NCI-H2227 treated with DMSO at 0.1 percent for 48 hours (cell line): ENCODE results near the gene RCOR3.
"Not testable (repeated sequence)": the region's sequence is repeated elsewhere in the genome, so short reads cannot be mapped to it uniquely, and the experiment has no call there.

ENCODE experiments used
- DNase-seq: peaks from one replicate; lab custom pipeline; 2025; lab: John Stamatoyannopoulos, UW

RCOR3 gene

DNA sequence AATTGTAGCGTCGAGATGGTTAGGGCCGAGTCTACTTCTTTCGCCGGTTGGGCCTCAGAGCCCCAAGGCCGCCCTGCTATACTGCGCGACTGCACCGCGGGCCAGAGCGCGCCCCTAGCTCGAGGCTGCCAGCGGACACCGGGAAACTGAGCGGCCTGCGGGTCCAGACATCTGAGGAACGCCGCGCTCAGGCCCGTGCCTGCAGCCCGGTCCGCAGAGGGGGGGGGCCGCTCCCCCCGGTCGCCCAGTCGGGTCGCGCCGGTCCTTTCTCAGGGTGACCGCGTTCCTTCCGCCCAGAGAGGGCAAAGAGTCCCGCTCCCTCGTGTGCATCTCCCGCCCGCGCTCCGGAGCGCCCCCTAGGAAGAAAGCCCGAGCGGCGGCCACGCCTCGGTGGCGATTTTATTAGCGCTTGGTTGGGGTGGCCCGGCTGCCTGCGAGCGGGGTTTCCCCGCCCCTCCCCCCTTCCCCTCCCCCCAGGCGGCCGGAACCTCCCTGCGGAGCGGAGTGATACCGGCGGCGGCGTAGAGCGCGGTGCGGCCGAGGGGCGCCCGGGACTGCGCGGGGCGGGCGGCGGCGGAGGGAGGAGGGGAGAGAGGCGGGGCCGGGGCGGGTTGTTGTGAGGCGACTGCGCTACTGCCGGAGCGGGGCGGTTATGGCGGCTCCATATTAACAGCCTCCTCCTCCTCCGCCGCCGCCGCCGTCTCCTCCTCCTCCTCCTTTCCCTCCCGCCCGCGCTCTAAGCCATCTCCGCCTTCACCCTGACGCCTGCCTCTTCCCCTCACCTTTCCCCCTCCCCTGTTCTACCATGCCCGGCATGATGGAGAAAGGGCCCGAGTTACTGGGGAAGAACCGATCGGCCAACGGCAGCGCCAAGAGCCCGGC, at the start of gene RCOR3:
Gene RCOR3, plus strand, starts transcription at position 611 of the 882 bp plus-strand sequence. Its CDS starts 195 bp downstream, at position 806.
- DNase-seq = peak; percentile 90

DNA sequence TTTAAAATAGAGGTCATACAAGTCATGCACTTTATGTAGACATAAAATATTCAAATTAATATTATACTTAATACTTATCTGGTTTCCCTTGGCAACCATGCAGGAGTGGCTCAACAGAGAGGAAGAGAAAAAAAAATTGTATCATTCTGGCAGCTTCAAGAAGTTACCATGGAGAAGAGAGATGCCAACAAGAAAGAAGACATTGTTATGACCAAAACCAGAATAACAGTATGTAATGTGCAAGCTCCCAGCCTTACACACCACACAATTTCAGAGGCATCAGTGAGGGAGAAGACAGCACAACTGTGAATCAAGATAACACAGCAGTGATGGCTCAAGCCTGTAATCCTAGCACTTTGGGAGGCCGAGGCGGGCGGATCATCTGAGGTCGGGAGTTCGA, 49.1 kb upstream of the RCOR3 start:
- DNase-seq = no peak

GRCh38 chr1:211210965-211211364, 48.2 kb upstream of the RCOR3 start:
- DNase-seq = no peak

- DNase-seq = no peak
Observed at GRCh38 chr1:211213702-211214101, 45.5 kb upstream of the RCOR3 start.

DNA sequence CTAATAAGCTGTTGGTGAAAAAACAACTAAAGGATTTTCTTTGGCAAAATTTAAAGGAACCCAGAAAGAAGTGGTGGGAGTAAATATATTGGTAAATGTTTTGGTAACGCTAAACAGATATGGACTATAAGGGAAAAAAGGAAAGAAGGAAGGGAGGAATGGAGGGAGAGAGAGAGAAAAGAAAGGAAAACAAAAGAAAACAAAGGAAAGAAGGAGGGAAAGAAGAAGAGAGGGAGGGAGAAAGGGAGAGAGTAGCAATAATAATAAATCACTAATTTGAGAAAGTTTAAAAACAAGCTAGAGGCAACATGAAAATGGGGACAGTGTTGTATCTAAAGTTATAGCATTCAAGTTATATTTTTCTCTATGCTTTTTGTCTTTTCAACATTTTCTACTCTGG, 43.6 kb upstream of the RCOR3 start:
- no peak for DNase-seq

- DNase-seq = no peak
Observed at GRCh38 chr1:211217392-211217791, 41.8 kb upstream of the RCOR3 start.

DNA sequence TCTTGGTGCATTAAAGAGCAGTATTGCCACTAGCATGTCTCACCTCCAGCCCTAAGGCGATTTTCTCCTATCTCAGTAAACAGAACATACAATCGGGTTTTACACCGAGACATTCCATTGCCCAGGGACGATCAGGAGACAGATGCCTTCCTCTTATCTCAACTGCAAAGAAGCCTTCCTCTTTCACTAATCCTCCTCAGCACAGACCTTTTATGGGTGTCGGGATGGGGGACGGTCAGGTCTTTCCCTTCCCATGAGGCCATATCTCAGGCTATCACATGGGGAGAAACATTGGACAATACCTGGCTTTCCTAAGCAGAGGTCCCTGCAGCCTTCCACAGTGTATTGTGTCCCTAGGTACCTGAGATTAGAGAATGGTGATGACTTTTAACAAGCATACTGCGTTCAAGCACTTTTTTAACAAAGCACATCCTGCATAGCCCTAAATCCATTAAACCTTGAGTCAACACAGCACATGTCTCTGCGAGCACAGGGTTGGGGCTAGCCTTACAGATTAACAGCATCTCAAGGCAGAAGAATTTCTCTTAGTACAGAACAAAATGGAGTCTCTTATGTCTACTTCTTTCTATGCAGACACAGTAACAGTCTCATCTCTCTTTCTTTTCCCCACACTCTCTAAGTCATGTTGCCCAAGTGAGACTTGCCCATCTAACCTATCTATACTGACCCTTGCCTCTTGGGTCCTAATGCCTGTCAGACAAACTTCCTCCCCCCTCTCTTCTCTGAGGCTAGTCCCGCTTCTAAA, 36.5 kb upstream of the RCOR3 start:
- not testable (repeated sequence) for DNase-seq

DNA sequence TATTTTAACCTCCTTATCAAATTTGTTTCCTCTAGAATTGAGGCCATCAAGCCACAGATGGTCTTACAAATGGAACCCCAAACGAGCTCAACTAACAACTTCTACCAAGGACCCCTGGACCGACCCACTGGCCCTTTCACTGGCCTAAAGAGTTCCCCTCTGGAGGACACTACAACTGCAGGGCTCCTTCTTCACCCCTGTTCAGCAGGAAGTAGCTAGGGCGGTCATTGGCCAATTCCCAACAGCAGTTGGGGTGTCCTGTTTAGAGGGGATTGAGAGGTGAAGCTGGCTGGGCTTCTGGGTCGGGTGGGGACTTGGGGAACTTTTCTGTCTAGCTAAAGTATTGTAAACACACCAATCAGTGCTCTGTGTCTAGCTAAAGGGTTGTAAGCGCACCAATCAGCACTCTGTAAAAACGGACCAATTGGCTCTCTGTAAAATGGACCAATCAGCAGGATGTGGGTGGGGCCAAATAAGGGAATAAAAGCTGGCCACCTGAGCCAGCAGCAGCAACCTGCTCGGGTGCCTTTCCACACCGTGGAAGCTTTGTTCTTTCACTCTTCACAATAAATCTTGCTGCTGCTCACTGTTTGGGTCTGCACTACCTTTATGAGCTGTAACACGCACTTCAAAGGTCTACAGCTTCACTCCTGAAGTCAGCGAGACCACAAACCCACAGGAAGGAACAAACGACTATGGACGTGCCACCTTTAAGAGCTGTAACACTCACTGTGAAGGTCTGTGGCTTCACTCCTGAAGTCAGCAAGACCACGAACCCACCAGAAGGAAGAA, 30.4 kb upstream of the RCOR3 start:
- DNase-seq = not testable (repeated sequence)

- no peak for DNase-seq
Observed at GRCh38 chr1:211229365-211229759, 29.8 kb upstream of the RCOR3 start.

- no peak for DNase-seq
Observed at GRCh38 chr1:211231873-211232272, 27.3 kb upstream of the RCOR3 start.

DNA sequence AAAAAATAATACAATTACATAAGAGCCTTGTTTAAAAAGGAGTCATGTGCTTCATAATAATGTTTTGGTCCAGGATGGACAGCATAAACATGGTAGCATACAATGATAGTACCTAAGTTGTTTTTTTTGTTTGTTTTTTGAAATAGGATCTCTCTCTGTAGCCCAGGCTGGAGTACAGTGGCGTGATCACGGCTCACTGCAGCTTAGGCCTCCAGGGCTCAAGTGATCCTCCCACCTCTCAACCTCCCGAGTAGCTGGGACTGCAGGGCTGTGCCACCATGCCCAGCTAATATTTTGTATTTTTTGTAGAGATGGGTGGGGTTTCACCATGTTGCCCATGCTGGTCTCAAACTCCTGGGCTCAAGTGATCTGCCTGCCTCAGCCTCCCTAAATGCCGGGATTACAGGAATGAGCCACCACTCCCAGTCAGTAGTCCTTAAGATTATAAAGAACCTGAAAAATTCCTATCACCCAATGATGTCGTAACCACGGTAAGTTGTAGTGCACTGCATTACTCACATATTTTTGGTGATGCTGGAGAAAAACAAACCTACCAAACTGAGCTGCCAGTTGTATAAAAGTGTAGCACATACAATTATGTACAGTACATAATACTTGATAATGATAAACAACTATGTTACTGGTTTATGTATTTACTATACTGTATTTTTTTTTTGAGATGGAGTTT, 22.4 kb upstream of the RCOR3 start:
- no peak for DNase-seq

DNA sequence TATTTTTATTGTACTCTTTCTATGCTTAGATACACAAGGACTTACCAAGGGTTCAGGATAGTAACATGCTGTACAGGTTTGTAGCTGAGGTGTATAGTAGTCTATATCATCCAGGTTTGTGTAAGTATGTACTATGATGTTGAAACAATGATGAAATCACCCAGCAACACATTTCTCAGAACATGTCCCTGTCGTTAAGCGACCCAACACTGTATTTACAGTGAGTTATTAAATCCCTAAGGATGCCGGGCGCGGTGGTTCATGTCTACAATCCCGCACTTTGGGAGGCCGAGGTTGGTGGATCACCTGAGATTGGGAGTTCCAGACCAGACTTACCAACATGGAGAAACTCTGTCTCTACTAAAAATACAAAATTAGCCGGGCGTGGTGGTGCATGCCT, 21.6 kb upstream of the RCOR3 start:
- DNase-seq = no peak

- DNase-seq = not testable (repeated sequence)
Observed at GRCh38 chr1:211240567-211240966, 18.6 kb upstream of the RCOR3 start.

DNA sequence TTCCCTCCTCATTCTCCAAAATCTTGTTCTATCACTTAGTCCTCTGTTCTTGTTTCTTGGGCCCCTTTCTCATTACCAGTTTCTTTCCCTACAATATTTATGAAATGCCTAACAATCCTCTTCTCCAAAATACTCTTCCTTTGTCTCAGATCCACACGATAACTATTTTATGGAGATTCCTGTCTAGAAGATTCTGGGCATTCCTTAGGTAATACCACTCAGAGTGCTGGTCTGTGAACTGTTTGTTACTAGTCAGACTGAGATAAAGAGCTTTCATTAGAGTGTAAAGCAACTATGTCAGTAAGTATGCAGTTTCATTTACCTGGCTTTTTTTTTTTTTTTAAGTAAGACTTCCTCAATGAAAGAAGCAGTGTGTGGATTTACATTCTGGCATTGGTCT, 18.1 kb upstream of the RCOR3 start:
- DNase-seq = no peak

GRCh38 chr1:211243639-211244038, 15.5 kb upstream of the RCOR3 start:
- not testable (repeated sequence) for DNase-seq

DNA sequence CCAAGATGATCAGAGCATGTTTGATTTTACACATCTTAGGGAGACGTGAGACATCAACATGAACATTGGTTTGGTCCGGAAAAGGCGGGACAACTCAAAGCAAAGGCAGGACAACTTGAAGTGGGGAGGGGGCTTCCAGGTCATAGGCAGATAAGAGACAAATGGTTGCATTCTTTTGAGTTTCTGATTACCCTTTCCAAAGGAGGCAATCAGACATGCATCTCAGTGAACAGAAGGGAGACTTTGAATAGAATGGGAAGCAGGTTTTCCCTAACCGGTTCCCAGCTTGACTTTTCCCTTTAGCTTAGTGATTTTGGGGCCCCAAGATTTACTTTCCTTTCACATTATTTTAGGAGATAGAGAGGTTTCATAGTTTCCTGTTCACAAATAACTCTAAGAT, 12.6 kb upstream of the RCOR3 start:
- not testable (repeated sequence) for DNase-seq

- peak; percentile 48 for DNase-seq
Observed at GRCh38 chr1:211247921-211248320, 11.2 kb upstream of the RCOR3 start.

DNA sequence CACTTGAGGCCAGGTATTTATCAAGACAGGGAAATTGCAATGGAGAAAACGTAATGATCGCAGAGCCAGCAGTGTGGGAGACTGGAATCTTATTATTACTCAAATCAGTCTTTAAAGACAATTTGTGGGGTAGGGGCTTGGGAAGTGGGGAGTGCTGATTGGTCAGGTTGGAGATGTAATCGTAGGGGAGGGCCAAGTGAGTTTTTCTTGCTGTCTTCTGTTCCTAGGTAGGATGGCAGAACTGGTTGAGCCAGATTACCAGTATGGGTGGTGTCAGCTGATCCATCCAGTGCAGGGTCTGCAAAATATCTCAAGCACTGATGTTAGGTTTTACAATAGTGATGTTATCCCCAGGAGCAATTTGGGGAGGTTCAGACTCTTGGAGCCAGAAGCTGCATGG, 9.6 kb upstream of the RCOR3 start:
- not testable (repeated sequence) for DNase-seq

- no peak for DNase-seq
Observed at GRCh38 chr1:211257826-211258225, 1.3 kb upstream of the RCOR3 start.

DNA sequence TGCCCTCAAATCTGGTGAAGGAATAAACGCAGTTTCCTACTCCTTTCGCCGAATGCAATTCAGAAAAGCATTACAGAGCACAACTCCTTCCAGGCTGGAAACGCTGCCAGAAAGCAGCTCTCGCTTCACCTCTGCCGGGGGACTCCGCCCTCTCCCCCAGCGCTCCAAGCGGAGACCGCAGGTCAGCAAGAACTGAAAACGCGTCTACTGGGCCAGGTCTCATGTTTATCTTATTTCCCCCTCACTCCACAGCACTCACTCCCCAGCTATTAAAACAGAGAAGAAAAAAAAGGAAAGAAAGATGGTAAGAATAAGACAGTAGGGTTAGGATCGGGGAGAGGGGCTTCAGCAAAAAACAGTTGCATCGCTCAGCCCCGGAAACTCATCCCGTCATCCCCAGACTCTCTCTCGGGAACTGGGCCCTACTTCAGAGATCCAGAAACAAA, 833 bp upstream of the RCOR3 start:
- DNase-seq = peak; percentile 81

- DNase-seq = peak; percentile 60
Observed at GRCh38 chr1:211259638-211260126, 516 bp downstream of the RCOR3 start.
